ENCODE data around the gene TSGA10IP. TPM values are rescaled to one million over a fixed set of nuclear protein-coding genes. Genes with fewer than 3 reads are reported as not detected.
A peak's percentile ranks its signal among the peaks of the same experiment; 100 is the strongest.

The TSGA10IP gene
- total RNA-seq, result not detected

- peaks cover 9% of the 10 kb centered on the region for H3K4me1 Mint-ChIP-seq (ENCODE audit: low read depth)
- intact Hi-C loops (cut with micrococcal nuclease), result no loop called here
- no peaks in the 10 kb centered on the region for H3K27me3 Mint-ChIP-seq
- CTCF ChIA-PET, result interaction anchor here (1.0 kb wide), 1 partner anchor 57 kb away, joined by 3 read pairs; the partner anchor contains the start of gene FIBP
- no peak for DNase-seq
- no peaks in the 10 kb centered on the region for H3K36me3 Mint-ChIP-seq
- H3K4me3 Mint-ChIP-seq, result no peak within 1 kb of the TSS
- no peaks in the 10 kb centered on the region for H3K9me3 Mint-ChIP-seq
- H3K27ac Mint-ChIP-seq, result no peak within 1 kb of the TSS
- POLR2A ChIA-PET, result no interaction called here
Observed at GRCh38 chr11:65945430-65945911, at the start of gene TSGA10IP. TSS of gene TSGA10IP (plus strand) at chr11:65945480. CDS start at chr11:65945676, 196 bp downstream.

GRCh38 chr11:65895482-65895981 is 49.7 kb upstream of the TSGA10IP start:
- intact Hi-C loops (cut with micrococcal nuclease), result no loop called here
- peak overlapping the region; percentile 64 for H3K27ac Mint-ChIP-seq
- no peak for DNase-seq
- H3K9me3 Mint-ChIP-seq, result no peaks in the 10 kb centered on the region
- ChIA-PET CTCF (interaction anchor here (10.6 kb wide), 1 partner anchor 7 kb away, joined by 192 read pairs; the partner anchor contains the start of genes CCDC85B and FIBP), POLR2A (interaction anchor here (0.6 to 4.4 kb wide), 2 partner anchors 36 to 354 kb away, joined by 3 to 17 read pairs; partner anchors contain the start of genes CFL1 and MUS81)
- H3K4me3 Mint-ChIP-seq, result no peak overlapping the region
- H3K36me3 Mint-ChIP-seq, result peaks cover 36% of the 10 kb centered on the region
- H3K4me1 Mint-ChIP-seq (ENCODE audit: low read depth), result peaks cover 56% of the 10 kb centered on the region
- no peaks in the 10 kb centered on the region for H3K27me3 Mint-ChIP-seq

- no peaks in the 10 kb centered on the region for H3K9me3 Mint-ChIP-seq
- H3K27me3 Mint-ChIP-seq, result no peaks in the 10 kb centered on the region
- POLR2A ChIA-PET, result interaction anchor here (0.6 to 4.4 kb wide), 4 partner anchors 8 to 355 kb away, joined by 3 to 17 read pairs (median 3); partner anchors contain the start of genes CFL1, FIBP and MUS81
- H3K36me3 Mint-ChIP-seq, result peaks cover 36% of the 10 kb centered on the region
- intact Hi-C loops (cut with micrococcal nuclease), result no loop called here
- CTCF ChIA-PET, result interaction anchor here (1.7 to 10.6 kb wide), 2 partner anchors 8 to 36 kb away, joined by 6 to 192 read pairs; partner anchors contain the start of genes CCDC85B, FIBP and MUS81
- peaks cover 61% of the 10 kb centered on the region for H3K4me1 Mint-ChIP-seq (ENCODE audit: low read depth)
- peak overlapping the region; percentile 64 for H3K27ac Mint-ChIP-seq
- DNase-seq, result peak; percentile 56
- no peak overlapping the region for H3K4me3 Mint-ChIP-seq
Observed at GRCh38 chr11:65896034-65896999, 49.0 kb upstream of the TSGA10IP start.

- H3K4me3 Mint-ChIP-seq, result peak overlapping the region; percentile 37
- peak; percentile 36 for DNase-seq
- H3K27ac Mint-ChIP-seq, result peak overlapping the region; percentile 64
- ChIA-PET POLR2A (interaction anchor here (0.7 to 4.4 kb wide), 3 partner anchors 9 to 282 kb away, joined by 3 to 17 read pairs (median 3); partner anchors contain the start of genes CFL1, FIBP and MUS81), CTCF (interaction anchor here (1.7 to 10.6 kb wide), 2 partner anchors 9 to 37 kb away, joined by 6 to 192 read pairs; partner anchors contain the start of genes CCDC85B, FIBP and MUS81)
- intact Hi-C loops (cut with micrococcal nuclease), result no loop called here
- H3K27me3 Mint-ChIP-seq, result peaks cover 2% of the 10 kb centered on the region
- H3K9me3 Mint-ChIP-seq, result no peaks in the 10 kb centered on the region
- peaks cover 61% of the 10 kb centered on the region for H3K4me1 Mint-ChIP-seq (ENCODE audit: low read depth)
- H3K36me3 Mint-ChIP-seq, result peaks cover 36% of the 10 kb centered on the region
Observed at GRCh38 chr11:65897020-65897471, 48.2 kb upstream of the TSGA10IP start.

- ChIA-PET CTCF (interaction anchor here (1.0 to 10.6 kb wide), 4 partner anchors 10 to 147 kb away, joined by 3 to 192 read pairs (median 3); partner anchors contain the start of genes CCDC85B, FIBP and MUS81), POLR2A (interaction anchor here (2.0 to 5.0 kb wide), 3 partner anchors 9 to 40 kb away, joined by 6 to 98 read pairs (median 17); partner anchors contain the start of genes CCDC85B, CFL1, FIBP and MUS81)
- Mint-ChIP-seq H3K27ac (peak overlapping the region; percentile 85), H3K4me1 (ENCODE audit: low read depth) (peaks cover 54% of the 10 kb centered on the region), H3K36me3 (peaks cover 27% of the 10 kb centered on the region), H3K4me3 (peak overlapping the region; percentile 80), H3K27me3 (peaks cover 4% of the 10 kb centered on the region), H3K9me3 (no peaks in the 10 kb centered on the region)
- intact Hi-C loops (cut with micrococcal nuclease), result no loop called here
- no peak for DNase-seq
Observed at GRCh38 chr11:65898656-65899355, 46.5 kb upstream of the TSGA10IP start.

GRCh38 chr11:65899356-65900124 is 45.7 kb upstream of the TSGA10IP start:
- intact Hi-C loops (cut with micrococcal nuclease), result loop anchor here (1.0 kb wide), 3 partner anchors 9 to 39 kb away; partner anchors contain the start of genes C11orf68, CCDC85B, DRAP1 and MUS81
- Mint-ChIP-seq H3K27ac (peak overlapping the region; percentile 80), H3K4me3 (peak overlapping the region; percentile 75), H3K27me3 (peaks cover 4% of the 10 kb centered on the region), H3K36me3 (peaks cover 22% of the 10 kb centered on the region), H3K9me3 (no peaks in the 10 kb centered on the region), H3K4me1 (ENCODE audit: low read depth) (peaks cover 48% of the 10 kb centered on the region)
- POLR2A ChIA-PET, result interaction anchor here (1.2 to 5.0 kb wide), 6 partner anchors 9 to 62 kb away, joined by 3 to 98 read pairs (median 12); partner anchors contain the start of genes C11orf68, CCDC85B, CFL1 and FIBP
- CTCF ChIA-PET, result interaction anchor here (0.6 to 10.6 kb wide), 2 partner anchors 11 to 95 kb away, joined by 3 to 192 read pairs; partner anchors contain the start of genes CCDC85B and FIBP
- DNase-seq, result peak; percentile 88

GRCh38 chr11:65900125-65900898 is 45.0 kb upstream of the TSGA10IP start, which contains the start of gene FOSL1:
TSS of gene FOSL1 (minus strand) at chr11:65900388. CDS start at chr11:65900339, 49 bp downstream.
- peak; percentile 97 for DNase-seq
- H3K36me3 Mint-ChIP-seq, result peaks cover 19% of the 10 kb centered on the region
- peak within 1 kb of the TSS; percentile 80 for H3K27ac Mint-ChIP-seq
- ChIA-PET CTCF (interaction anchor here (0.6 to 10.6 kb wide), 5 partner anchors 12 to 94 kb away, joined by 3 to 192 read pairs (median 5); partner anchors contain the start of genes CCDC85B, FIBP and MUS81), POLR2A (interaction anchor here (0.6 to 5.0 kb wide), 7 partner anchors 8 to 102 kb away, joined by 3 to 98 read pairs (median 5); partner anchors contain the start of genes BANF1, C11orf68, CCDC85B and EIF1AD)
- no peaks in the 10 kb centered on the region for H3K9me3 Mint-ChIP-seq
- H3K27me3 Mint-ChIP-seq, result peaks cover 4% of the 10 kb centered on the region
- intact Hi-C loops (cut with micrococcal nuclease), result loop anchor here (1.0 kb wide), 3 partner anchors 10 to 40 kb away; partner anchors contain the start of genes C11orf68, CCDC85B, DRAP1 and MUS81
- H3K4me3 Mint-ChIP-seq, result peak within 1 kb of the TSS; percentile 75
- H3K4me1 Mint-ChIP-seq (ENCODE audit: low read depth), result peaks cover 46% of the 10 kb centered on the region

- ChIA-PET POLR2A (interaction anchor here (0.6 to 5.0 kb wide), 10 partner anchors 8 to 121 kb away, joined by 3 to 98 read pairs (median 4); partner anchors contain the start of genes BANF1, C11orf68, CCDC85B and EIF1AD), CTCF (interaction anchor here (1.0 to 10.6 kb wide), 4 partner anchors 13 to 88 kb away, joined by 3 to 192 read pairs (median 7); partner anchors contain the start of genes CCDC85B, FIBP and MUS81)
- no peak for DNase-seq
- Mint-ChIP-seq H3K4me1 (ENCODE audit: low read depth) (peaks cover 40% of the 10 kb centered on the region), H3K9me3 (no peaks in the 10 kb centered on the region), H3K36me3 (peaks cover 15% of the 10 kb centered on the region), H3K27ac (peak overlapping the region; percentile 67), H3K27me3 (peaks cover 4% of the 10 kb centered on the region), H3K4me3 (peak overlapping the region; percentile 21)
- intact Hi-C loops (cut with micrococcal nuclease), result loop anchor here (1.0 kb wide), 3 partner anchors 11 to 41 kb away; partner anchors contain the start of genes C11orf68, CCDC85B, DRAP1 and MUS81
Observed at GRCh38 chr11:65900899-65901180, 44.4 kb upstream of the TSGA10IP start.

GRCh38 chr11:65903068-65903481 is 42.2 kb upstream of the TSGA10IP start:
- POLR2A ChIA-PET, result interaction anchor here (1.2 to 3.5 kb wide), 2 partner anchors 10 to 15 kb away, joined by 4 to 19 read pairs; partner anchors contain the start of gene C11orf68
- Mint-ChIP-seq H3K27ac (no peak overlapping the region), H3K27me3 (peaks cover 5% of the 10 kb centered on the region), H3K4me3 (no peak overlapping the region), H3K9me3 (no peaks in the 10 kb centered on the region), H3K4me1 (ENCODE audit: low read depth) (peaks cover 22% of the 10 kb centered on the region), H3K36me3 (peaks cover 4% of the 10 kb centered on the region)
- DNase-seq, result no peak
- intact Hi-C loops (cut with micrococcal nuclease), result no loop called here
- CTCF ChIA-PET, result interaction anchor here (1.7 to 10.6 kb wide), 3 partner anchors 15 to 123 kb away, joined by 5 to 192 read pairs (median 5); partner anchors contain the start of genes CCDC85B and FIBP

Data from activated CD4-positive, alpha-beta memory T cell treated with anti-CD3 and anti-CD28 coated beads for 36 hours (primary cell).